ENCODE results near the gene ADCY1.

Gene ADCY1

GRCh38 chr7:45595809-45596664 is 21.9 kb downstream of the ADCY1 start:
- Mint-ChIP-seq H3K36me3 (no peaks in the 10 kb centered on the region), H3K9me3 (no peaks in the 10 kb centered on the region), H3K27ac (no peak overlapping the region), H3K27me3 (peaks cover 13% of the 10 kb centered on the region), H3K4me1 (no peaks in the 10 kb centered on the region), H3K4me3 (no peak overlapping the region)
- ATAC-seq, result no peak

DNA sequence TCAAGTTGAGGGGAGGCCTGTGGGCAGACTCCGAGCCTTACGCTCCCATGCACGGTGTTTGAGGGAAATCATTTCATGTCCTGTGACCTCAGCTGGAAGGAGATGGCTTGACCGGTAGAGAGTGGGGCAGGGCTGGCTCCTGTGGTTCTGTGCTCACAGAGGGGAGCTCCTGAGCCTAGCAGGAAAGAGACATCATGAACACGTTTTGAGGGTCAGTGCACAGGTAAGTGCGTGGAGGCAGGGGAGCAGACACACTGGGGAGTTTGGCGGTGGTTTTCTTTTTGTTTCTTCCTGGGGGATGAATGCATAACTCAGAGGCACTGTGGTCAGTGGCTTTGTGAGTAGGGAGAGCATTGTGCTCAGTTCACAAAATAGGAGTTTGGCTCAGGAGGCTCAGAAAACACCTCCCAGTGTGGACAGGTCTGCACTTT is 22.5 kb downstream of the ADCY1 start:
- ATAC-seq, result no peak
- Mint-ChIP-seq H3K27ac (no peak overlapping the region), H3K4me3 (no peak overlapping the region)

GRCh38 chr7:45597286-45597984 is 23.3 kb downstream of the ADCY1 start:
- Mint-ChIP-seq H3K9me3 (no peaks in the 10 kb centered on the region), H3K4me3 (no peak overlapping the region), H3K27me3 (peaks cover 13% of the 10 kb centered on the region)

More for the DNA sequence above, 22.5 kb downstream of the ADCY1 start:
- no peaks in the 10 kb centered on the region for H3K4me1 Mint-ChIP-seq
- H3K9me3 Mint-ChIP-seq, result no peaks in the 10 kb centered on the region
- no peaks in the 10 kb centered on the region for H3K36me3 Mint-ChIP-seq
- peaks cover 13% of the 10 kb centered on the region for H3K27me3 Mint-ChIP-seq

DNA sequence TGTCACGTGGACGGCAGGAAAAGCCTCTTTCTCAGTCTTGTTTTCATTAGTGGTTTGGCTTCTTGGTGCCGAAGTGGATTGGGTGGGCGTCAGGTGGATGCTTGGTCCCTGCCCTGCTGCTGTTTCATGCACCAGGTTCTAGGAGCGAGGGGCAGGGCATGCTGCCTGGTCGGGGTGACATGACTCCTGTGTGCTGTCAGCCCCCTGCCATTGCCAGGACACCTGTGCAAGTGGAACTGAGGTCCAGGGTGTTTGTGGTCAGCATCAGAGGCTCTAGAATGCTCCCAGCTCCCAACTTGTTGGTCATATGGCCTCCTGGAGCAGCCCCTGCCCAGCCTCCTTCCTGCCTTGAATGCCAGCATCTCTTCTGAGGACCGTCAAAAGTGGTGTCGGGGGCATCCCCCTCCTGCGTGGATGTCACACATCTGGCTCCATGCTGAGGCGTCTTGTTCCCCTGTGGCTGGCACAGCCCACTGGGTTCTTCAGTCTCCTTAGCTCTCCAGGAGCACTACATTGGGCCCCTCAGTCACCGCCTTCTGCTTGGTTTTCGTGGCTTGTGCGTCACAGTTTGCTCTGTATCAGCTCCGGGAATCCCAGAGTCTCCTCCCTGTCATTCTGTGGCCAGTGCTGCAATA is 24.8 kb downstream of the ADCY1 start:
- no peaks in the 10 kb centered on the region for H3K4me1 Mint-ChIP-seq
- no peak overlapping the region for H3K4me3 Mint-ChIP-seq
- no peaks in the 10 kb centered on the region for H3K9me3 Mint-ChIP-seq
- H3K36me3 Mint-ChIP-seq, result no peaks in the 10 kb centered on the region
- no peak for ATAC-seq
- H3K27ac Mint-ChIP-seq, result no peak overlapping the region
- H3K27me3 Mint-ChIP-seq, result peaks cover 13% of the 10 kb centered on the region

More at GRCh38 chr7:45597286-45597984, 23.3 kb downstream of the ADCY1 start:
- H3K36me3 Mint-ChIP-seq, result no peaks in the 10 kb centered on the region
- no peak overlapping the region for H3K27ac Mint-ChIP-seq
- ATAC-seq, result no peak
- H3K4me1 Mint-ChIP-seq, result no peaks in the 10 kb centered on the region

DNA sequence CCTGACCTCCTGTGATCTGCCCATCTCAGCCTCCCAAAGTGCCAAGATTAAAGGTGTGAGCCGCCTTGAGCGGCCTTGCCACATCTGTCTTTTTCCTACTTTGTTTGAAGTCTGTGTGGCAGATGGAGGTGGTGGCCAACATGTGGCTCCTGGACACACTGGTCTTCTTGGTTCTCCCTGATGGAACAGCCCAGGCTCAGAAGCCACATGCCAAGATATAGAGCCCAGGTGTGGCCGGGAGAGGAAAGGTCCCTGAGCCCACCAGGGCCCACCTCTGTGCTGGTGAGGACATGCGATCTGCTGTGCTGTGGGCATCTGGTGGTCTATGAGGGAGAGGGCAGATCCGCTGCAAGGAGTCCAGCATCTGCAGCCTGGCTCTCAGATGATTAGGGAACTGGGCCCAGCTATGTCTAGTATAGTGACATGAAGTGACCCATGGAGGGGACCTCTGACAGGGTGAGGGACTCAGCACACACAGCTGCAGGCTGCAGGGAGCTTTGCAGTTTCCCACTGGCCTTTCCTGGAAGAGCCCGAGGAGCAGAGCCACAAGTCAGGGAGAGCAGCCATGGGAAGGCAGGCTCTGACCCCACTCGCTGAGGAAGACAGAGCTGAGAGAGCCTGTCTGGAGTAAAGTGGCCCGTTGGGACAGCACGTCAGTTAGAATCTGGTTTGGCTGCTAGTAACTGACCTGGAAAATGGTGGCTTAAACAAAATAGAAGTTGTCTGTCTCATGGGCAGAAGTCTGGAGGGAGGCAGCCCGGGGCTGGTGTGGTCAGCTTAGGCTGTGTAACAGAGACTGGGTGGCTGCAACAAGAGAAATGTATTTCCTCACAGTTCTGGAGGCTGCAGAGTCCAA is 25.9 kb downstream of the ADCY1 start:
- peaks cover 13% of the 10 kb centered on the region for H3K27me3 Mint-ChIP-seq
- no peaks in the 10 kb centered on the region for H3K4me1 Mint-ChIP-seq
- H3K9me3 Mint-ChIP-seq, result peaks cover under 1% of the 10 kb centered on the region
- H3K36me3 Mint-ChIP-seq, result no peaks in the 10 kb centered on the region
- no peak for ATAC-seq
- no peak overlapping the region for H3K27ac Mint-ChIP-seq
- H3K4me3 Mint-ChIP-seq, result no peak overlapping the region

- no peak for ATAC-seq
- H3K9me3 Mint-ChIP-seq, result peaks cover 3% of the 10 kb centered on the region
- no peaks in the 10 kb centered on the region for H3K36me3 Mint-ChIP-seq
- no peaks in the 10 kb centered on the region for H3K4me1 Mint-ChIP-seq
- no peak overlapping the region for H3K27ac Mint-ChIP-seq
- H3K27me3 Mint-ChIP-seq, result peaks cover 8% of the 10 kb centered on the region
- no peak overlapping the region for H3K4me3 Mint-ChIP-seq
Observed at GRCh38 chr7:45601094-45601493, 26.9 kb downstream of the ADCY1 start.

- peak; percentile 12 for ATAC-seq
- Mint-ChIP-seq H3K27me3 (no peaks in the 10 kb centered on the region), H3K36me3 (no peaks in the 10 kb centered on the region), H3K4me3 (no peak overlapping the region), H3K27ac (no peak overlapping the region), H3K4me1 (no peaks in the 10 kb centered on the region), H3K9me3 (peaks cover 3% of the 10 kb centered on the region)
Observed at GRCh38 chr7:45601816-45602540, 27.8 kb downstream of the ADCY1 start.

GRCh38 chr7:45606050-45606449 is 31.9 kb downstream of the ADCY1 start:
- H3K4me1 Mint-ChIP-seq, result no peaks in the 10 kb centered on the region

DNA sequence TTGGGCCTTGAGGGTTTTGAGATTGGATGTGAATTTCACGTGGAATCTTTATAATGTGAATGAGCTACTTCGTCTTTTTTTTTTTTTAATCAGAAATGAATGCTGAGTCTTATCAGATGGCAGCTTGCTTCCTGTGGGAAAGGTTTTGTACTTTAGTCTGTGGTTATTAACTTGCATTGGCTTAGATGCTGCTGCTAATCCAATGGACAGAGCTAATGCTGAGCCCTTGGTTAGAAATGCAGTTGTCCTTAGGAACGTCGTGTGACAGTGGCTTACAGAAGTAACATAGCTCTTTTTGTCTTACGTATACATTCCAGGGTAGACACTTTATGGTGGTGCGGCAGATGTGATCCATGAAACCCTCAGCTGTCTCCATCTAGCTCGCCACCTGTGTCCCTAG is 32.8 kb downstream of the ADCY1 start:
- H3K27ac Mint-ChIP-seq, result no peak overlapping the region
- no peaks in the 10 kb centered on the region for H3K36me3 Mint-ChIP-seq

More at GRCh38 chr7:45606050-45606449, 31.9 kb downstream of the ADCY1 start:
- H3K27me3 Mint-ChIP-seq, result peaks cover 37% of the 10 kb centered on the region
- ATAC-seq, result no peak
- peaks cover 11% of the 10 kb centered on the region for H3K9me3 Mint-ChIP-seq
- H3K4me3 Mint-ChIP-seq, result no peak overlapping the region
- H3K27ac Mint-ChIP-seq, result no peak overlapping the region
- H3K36me3 Mint-ChIP-seq, result no peaks in the 10 kb centered on the region

DNA sequence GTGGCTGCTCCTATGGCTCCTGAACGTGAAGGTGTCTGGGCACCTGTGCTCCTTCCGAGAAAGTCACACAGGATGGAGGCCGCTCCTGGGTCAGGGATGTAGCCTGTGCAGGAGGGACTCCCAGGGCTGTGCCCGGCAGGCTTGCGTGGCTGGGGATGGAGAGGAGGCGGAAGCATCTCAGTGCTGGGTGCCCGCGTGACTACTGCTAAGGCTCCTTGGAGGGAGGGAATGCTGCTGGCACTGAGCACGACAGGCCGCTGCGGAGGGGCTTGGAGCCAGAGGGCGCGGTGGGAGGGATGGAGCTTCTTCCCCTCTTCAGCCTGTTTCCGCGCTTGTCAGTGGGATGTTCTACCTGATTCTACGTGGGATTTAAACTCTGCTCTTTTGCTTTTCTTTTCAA is 35.0 kb downstream of the ADCY1 start:
- H3K9me3 Mint-ChIP-seq, result peaks cover 22% of the 10 kb centered on the region
- no peaks in the 10 kb centered on the region for H3K4me1 Mint-ChIP-seq
- ATAC-seq, result no peak
- H3K27me3 Mint-ChIP-seq, result peaks cover 45% of the 10 kb centered on the region
- H3K27ac Mint-ChIP-seq, result no peak overlapping the region
- no peak overlapping the region for H3K4me3 Mint-ChIP-seq
- H3K36me3 Mint-ChIP-seq, result peaks cover 6% of the 10 kb centered on the region

More for the DNA sequence above, 32.8 kb downstream of the ADCY1 start:
- Mint-ChIP-seq H3K4me3 (no peak overlapping the region), H3K9me3 (peaks cover 14% of the 10 kb centered on the region), H3K27me3 (peaks cover 39% of the 10 kb centered on the region), H3K4me1 (no peaks in the 10 kb centered on the region)
- no peak for ATAC-seq

GRCh38 chr7:45610019-45610418 is 35.9 kb downstream of the ADCY1 start:
- peaks cover 29% of the 10 kb centered on the region for H3K9me3 Mint-ChIP-seq
- H3K4me3 Mint-ChIP-seq, result no peak overlapping the region
- no peak overlapping the region for H3K27ac Mint-ChIP-seq
- no peaks in the 10 kb centered on the region for H3K4me1 Mint-ChIP-seq
- peaks cover 45% of the 10 kb centered on the region for H3K27me3 Mint-ChIP-seq
- ATAC-seq, result no peak
- peaks cover 6% of the 10 kb centered on the region for H3K36me3 Mint-ChIP-seq

DNA sequence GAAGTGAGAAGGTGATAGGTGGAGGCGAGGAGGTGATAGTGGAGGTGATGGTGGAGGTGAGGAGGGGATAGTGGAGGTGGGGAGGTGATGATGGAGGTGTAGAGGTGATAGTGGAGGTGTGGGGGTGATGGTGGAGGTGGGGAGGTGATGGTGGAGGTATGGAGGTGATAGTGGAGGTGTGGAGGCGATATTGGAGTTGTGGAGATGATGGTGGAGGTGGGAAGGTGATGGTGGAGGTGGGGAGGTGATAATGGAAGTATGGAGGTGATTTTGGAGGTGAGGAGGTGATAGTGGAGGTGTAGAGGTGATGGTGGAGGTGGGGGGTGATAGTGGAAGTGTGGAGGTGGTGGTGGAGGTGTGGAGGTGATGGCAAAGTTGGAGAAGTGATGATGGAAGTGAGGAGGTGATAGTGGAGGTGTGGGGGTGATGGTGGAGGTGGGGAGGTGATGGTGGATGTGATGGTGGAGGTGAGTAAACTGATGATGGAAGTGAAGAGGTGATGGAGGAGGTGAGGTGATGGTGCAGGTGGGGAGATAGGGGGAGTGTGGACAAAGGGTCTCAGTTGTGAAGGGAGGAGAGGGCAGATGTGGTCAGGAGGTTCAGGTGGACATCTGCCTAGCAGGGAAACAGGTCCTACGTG is 36.6 kb downstream of the ADCY1 start:
- ATAC-seq, result no peak
- no peaks in the 10 kb centered on the region for H3K4me1 Mint-ChIP-seq
- no peak overlapping the region for H3K27ac Mint-ChIP-seq
- peaks cover 45% of the 10 kb centered on the region for H3K27me3 Mint-ChIP-seq
- peaks cover 31% of the 10 kb centered on the region for H3K9me3 Mint-ChIP-seq
- no peak overlapping the region for H3K4me3 Mint-ChIP-seq
- peaks cover 6% of the 10 kb centered on the region for H3K36me3 Mint-ChIP-seq

- Mint-ChIP-seq H3K9me3 (peaks cover 46% of the 10 kb centered on the region), H3K36me3 (peaks cover 6% of the 10 kb centered on the region), H3K27me3 (peaks cover 6% of the 10 kb centered on the region), H3K4me3 (no peak overlapping the region), H3K27ac (no peak overlapping the region), H3K4me1 (no peaks in the 10 kb centered on the region)
- ATAC-seq, result no peak
Observed at GRCh38 chr7:45617166-45617565, 43.0 kb downstream of the ADCY1 start.

- Mint-ChIP-seq H3K9me3 (peaks cover 21% of the 10 kb centered on the region), H3K4me1 (no peaks in the 10 kb centered on the region)
- no peak for ATAC-seq
Observed at GRCh38 chr7:45622058-45622457, 47.9 kb downstream of the ADCY1 start.

More at GRCh38 chr7:45622058-45622457, 47.9 kb downstream of the ADCY1 start:
- no peaks in the 10 kb centered on the region for H3K36me3 Mint-ChIP-seq
- H3K27ac Mint-ChIP-seq, result no peak overlapping the region
- H3K27me3 Mint-ChIP-seq, result peaks cover 16% of the 10 kb centered on the region
- H3K4me3 Mint-ChIP-seq, result no peak overlapping the region

Data from stimulated activated memory B cell treated with anti-CD40 and anti-IgM and Interleukin-4, amounts not matched to agents 10 μg/mL and 1 μg/mL and 100 μg/mL, for 72 hours (primary cell).